Esophagus muscularis mucosa (tissue), 4 donors: ENCODE results near the gene FGD5.

Source experiments
- EP300 ChIP-seq: sonication (generic); formaldehyde crosslinking; IDR thresholded peaks from one replicate; pipeline ENCODE4 v1.6.1; 2017; ENCODE audit warnings: antibody characterized with exemption
- POLR2AphosphoS5 ChIP-seq, 2 donors: sonication (generic); formaldehyde crosslinking; IDR thresholded peaks; one replicate each; pipeline ENCODE4 v1.6.1; 2017; ENCODE audit warnings: antibody characterized with exemption in 2 of 2
- TF ChIP-seq, protein P1 (sequence below), 3 experiments: fragments of 200-600 bp in 2 of 3; fragments of 450-650 bp in 1 of 3; sonication (generic) in 2 of 3; IDR thresholded peaks; one replicate each; pipeline ENCODE4 v1.5.1; 2017 to 2019; ENCODE audit warnings: antibody characterized with exemption in 3 of 3, mild to moderate bottlenecking in 2 of 3, moderate library complexity in 1 of 3

DNA sequence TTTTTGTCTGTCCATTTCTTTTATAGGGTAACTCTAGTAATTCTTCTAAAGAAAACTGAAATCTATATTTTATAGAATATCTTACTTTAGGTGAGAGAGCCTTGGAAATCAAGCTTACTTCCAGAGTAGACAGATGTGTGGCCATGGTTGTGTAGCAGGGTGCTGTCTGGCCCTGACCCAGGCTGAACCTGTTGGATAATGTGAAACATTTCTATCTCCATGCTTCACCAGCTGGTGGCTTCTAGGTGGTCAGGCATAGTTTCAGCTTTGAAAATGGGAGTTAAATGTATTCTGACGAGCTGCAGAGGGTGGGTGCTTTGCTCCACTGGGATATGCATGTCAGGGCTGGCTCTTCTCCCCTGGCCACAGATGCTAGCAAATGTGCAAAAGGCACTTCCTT lies 107.8 kb downstream of the FGD5 start:
- TF ChIP-seq, protein P1, sequence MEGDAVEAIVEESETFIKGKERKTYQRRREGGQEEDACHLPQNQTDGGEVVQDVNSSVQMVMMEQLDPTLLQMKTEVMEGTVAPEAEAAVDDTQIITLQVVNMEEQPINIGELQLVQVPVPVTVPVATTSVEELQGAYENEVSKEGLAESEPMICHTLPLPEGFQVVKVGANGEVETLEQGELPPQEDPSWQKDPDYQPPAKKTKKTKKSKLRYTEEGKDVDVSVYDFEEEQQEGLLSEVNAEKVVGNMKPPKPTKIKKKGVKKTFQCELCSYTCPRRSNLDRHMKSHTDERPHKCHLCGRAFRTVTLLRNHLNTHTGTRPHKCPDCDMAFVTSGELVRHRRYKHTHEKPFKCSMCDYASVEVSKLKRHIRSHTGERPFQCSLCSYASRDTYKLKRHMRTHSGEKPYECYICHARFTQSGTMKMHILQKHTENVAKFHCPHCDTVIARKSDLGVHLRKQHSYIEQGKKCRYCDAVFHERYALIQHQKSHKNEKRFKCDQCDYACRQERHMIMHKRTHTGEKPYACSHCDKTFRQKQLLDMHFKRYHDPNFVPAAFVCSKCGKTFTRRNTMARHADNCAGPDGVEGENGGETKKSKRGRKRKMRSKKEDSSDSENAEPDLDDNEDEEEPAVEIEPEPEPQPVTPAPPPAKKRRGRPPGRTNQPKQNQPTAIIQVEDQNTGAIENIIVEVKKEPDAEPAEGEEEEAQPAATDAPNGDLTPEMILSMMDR (IDR thresholded peaks at IDR 0.05), result no peak
- TF ChIP-seq POLR2AphosphoS5 (IDR thresholded peaks at IDR 0.05), result no peak
- no peak for TF ChIP-seq EP300
